Measurements from ENCODE around the gene ZNF791.
"Not testable (repeated sequence)": the region's sequence is repeated elsewhere in the genome, so short reads cannot be mapped to it uniquely, and the experiment has no call there.

Gene ZNF791

GRCh38 chr19:12610540-12611360, at the start of gene ZNF791, which contains the start of gene ZNF490:
Gene ZNF791 (plus strand): TSS chr19:12610920. CDS start chr19:12611080, 160 bp downstream.
Gene ZNF490 (minus strand): TSS chr19:12610813. CDS start chr19:12610680, 133 bp downstream.
- DNase-seq: peak; percentile 90

GRCh38 chr19:12564016-12564664, 46.6 kb upstream of the ZNF791 start:
- peak; percentile 86 for DNase-seq

GRCh38 chr19:12566380-12566779, 44.3 kb upstream of the ZNF791 start:
- DNase-seq: not testable (repeated sequence)

- no peak for DNase-seq
These were observed 42.8 kb upstream of the ZNF791 start for GRCh38 chr19:12567951-12568350.

DNA sequence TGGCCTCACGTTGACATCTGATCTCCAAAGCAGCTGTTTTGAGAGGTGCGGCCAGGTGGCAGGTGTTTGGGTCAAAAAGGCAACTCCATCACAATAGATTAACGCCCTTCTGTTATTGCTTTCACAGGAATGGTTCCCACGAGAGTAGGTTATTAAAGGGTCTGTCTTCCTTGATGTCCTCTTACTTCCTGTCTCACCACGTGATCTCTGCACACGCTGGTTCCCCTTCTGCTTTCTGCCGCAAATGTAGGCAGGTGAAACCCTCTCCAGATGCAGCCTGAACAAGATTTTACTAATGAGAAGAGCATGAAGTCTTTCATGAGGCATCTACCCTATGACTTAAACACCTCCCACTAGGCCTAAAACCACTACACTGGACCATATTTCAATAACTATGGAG, 36.7 kb upstream of the ZNF791 start:
- no peak for DNase-seq

- no peak for DNase-seq
These were observed 32.1 kb upstream of the ZNF791 start for GRCh38 chr19:12578641-12579040.

GRCh38 chr19:12580180-12580694, 30.5 kb upstream of the ZNF791 start:
- DNase-seq: no peak

GRCh38 chr19:12581100-12581499, 29.6 kb upstream of the ZNF791 start:
- DNase-seq: no peak

GRCh38 chr19:12596485-12596884, 14.2 kb upstream of the ZNF791 start:
- no peak for DNase-seq

DNA sequence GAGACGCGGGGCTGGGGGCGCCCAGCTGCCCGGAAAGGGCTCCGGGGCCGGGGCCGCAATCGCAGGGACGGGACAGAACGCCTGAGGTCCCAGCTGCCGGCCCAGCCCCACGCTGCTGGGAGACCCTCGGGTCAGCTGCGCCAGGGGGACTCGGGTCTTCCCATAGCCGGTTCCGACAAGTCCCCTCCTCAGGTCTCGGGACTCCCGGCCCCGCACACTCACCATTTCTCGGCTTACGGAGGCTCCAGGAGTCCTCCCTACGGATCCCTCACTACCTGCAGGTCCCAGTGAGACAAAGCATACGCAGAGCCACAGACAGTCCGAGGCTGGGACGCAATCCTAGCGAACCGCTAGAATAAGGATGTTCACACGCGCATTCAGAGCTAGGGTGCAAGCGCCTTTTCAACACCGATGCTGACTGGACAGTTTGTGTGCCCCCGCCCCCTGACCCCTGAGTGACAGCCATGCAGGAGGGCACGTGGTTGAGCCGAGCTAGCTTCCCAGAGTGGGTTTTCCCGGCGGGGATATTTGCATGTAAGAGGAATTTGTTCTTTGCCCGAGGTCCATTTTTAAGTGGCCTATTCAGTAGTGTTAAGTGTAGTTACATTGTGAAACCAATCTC, 13.7 kb upstream of the ZNF791 start:
- DNase-seq: no peak

DNA sequence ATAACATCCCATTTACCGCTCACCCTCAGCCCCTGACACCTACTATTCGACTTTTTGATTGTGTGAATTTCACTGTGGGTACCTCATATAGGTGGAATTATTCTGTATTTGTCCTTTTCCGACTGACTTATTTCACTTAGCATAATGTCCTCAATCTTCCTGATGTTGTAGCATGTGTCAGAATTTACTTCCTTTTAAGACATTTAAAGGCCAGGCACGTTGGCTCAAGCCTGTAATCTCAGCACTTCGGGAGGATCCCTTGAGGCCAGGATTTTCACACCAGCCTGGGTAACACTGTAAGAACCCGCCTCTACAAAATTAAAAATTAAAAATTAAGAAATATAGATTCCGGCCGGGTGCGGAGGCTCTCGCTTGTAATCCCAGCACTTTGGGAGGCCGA, 13.1 kb upstream of the ZNF791 start:
- DNase-seq: no peak

GRCh38 chr19:12603714-12604113, 7.0 kb upstream of the ZNF791 start:
- DNase-seq: no peak

DNA sequence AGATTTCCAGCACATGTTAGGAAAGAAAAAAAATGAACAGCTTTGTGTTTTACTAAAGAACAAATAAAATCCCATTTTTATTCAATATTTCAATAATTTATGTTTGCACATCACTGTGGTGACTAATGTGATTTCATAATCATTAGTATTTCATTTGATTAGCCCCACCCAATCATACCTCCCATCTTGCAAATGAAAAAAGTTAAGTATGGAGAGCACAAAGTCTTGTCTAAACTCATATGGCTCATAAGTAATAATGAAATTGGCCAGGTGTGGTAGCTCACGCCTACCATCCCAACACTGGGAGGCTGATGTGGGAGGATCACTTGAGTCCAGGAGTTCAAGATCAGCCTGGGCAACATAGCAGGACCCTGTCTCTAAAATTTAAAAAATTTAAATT, 3.9 kb upstream of the ZNF791 start:
- DNase-seq: no peak

DNA sequence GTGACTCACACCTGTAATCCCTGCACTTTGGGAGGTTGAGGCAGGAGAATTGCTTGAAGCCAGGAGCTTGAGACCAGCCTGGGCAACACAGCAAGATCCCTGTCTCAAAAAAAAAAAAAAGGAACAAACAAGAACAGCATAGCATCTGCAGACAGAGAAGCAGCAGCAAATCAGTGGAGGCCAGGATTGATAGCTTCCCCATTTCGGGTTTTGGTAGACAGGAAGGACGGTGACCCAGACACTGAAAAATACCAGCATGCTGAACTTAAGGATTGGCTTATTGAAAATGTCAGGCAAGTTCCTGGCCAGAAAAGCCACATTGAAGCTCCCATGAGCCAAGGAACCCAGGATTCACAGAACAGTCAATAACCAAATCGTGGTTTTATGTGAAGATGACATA, 3.1 kb upstream of the ZNF791 start:
- DNase-seq: no peak

DNA sequence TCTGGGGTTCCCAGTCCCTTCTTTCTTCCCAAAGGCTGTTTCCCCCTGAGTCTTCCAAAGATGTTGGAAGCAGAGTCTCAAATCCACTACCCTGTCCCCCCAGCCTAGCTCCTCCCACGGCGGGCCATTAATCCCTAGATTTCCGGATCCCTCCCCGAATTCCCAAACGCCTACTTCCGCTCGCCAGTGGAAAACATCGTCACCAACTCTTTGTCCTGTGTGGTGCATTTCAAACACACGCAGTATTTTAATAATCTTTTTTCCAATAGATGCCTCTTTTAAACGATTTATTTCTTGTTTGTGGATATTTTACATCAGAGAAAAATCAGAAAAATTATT, 610 bp downstream of the ZNF791 start:
- no peak for DNase-seq

GRCh38 chr19:12617646-12618045, 6.9 kb downstream of the ZNF791 start:
- no peak for DNase-seq

DNA sequence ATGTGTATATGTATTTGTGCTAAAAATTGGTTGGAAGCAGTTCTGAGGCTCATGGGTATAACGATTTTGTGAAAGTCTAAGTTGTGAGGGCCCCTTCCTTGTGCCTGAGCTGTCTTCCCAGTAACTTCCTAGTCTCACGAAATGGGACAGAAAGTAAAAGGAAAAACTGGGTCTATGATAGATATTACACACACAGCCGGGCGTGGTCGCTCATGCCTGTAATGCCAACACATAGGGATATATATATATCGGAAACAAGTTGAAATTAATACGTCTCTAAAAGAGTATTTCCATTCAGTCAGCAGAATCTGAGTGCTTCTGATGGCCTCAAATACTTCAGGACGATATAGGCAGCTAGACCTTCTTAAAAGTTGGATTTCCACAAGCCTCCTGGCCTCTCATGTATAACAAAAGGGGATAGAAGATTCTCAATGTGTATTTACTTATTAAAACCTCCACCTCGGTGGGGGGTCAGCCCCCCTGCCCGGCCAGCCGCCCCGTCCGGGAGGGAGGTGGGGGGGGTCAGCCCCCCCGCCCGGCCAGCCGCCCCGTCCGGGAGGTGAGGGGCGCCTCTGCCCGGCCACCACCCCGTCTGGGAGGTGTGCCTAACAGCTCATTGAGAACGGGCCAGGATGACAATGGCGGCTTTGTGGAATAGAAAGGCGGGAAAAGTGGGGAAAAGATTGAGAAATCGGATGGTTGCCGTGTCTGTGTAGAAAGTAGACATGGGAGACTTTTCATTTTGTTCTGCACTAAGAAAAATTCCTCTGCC, 10.7 kb downstream of the ZNF791 start:
- DNase-seq: not testable (repeated sequence)

- no peak for DNase-seq
These were observed 12.8 kb downstream of the ZNF791 start for GRCh38 chr19:12623361-12624031.

GRCh38 chr19:12626958-12627357, 16.2 kb downstream of the ZNF791 start:
- no peak for DNase-seq

DNA sequence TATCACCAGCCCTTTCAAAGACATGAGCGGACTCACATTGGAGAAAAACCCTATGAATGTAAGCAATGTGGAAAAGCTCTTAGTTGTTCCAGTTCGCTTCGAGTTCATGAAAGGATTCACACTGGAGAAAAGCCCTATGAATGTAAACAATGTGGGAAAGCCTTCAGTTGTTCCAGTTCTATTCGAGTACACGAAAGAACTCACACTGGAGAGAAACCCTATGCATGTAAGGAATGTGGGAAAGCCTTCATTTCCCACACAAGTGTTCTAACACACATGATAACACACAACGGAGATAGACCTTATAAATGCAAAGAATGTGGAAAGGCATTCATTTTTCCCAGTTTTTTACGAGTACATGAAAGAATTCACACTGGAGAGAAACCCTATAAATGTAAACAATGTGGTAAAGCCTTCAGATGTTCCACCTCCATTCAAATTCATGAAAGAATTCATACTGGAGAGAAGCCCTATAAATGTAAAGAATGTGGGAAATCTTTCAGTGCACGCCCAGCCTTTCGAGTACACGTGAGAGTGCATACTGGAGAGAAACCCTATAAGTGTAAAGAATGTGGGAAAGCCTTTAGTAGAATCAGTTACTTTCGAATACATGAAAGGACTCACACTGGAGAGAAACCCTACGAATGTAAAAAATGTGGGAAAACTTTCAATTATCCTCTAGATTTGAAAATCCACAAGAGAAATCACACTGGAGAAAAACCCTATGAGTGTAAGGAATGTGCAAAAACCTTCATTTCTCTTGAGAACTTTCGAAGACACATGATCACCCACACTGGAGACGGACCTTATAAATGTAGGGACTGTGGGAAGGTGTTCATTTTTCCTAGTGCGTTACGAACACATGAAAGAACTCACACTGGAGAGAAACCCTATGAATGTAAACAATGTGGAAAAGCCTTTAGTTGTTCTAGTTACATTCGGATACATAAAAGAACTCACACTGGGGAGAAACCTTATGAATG, 17.6 kb downstream of the ZNF791 start:
- no peak for DNase-seq

DNA sequence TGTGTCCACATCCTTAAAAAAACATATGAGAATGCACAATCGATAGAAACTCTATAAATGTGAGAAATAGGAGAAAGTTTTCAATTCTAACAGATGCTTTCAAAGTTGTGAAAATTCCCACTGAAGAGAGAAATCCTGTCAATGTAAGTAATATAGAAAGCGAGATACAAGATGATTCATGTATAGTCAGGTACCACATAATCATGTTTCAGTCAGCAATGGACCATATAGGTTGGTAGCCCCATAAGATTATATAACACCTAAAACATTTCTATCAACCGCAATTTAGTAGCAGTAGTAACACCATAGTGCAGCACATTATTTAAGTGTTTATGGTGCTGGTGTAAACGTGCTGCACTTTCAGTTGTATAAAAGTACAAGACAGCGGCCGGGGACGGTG, 18.5 kb downstream of the ZNF791 start:
- DNase-seq: no peak

Measured in activated CD4-positive, alpha-beta T cell treated with anti-CD3 and anti-CD28 coated beads for 1 hour (primary cell).